ENCODE measurements around the gene RPH3AL.

Gene RPH3AL

GRCh38 chr17:185445-186138 lies 167.0 kb downstream of the RPH3AL start:
- H3K23ac ChIP-seq (ENCODE audit: low read length) = no peak overlapping the region
- no peak overlapping the region for H2BK120ac ChIP-seq (ENCODE audit: low read depth, low read length)
- H3K27me3 ChIP-seq (ENCODE audit: insufficient read depth, low read length, poor library complexity) = peaks cover 2% of the 10 kb centered on the region
- H4K8ac ChIP-seq (ENCODE audit: low read depth, low read length) = no peak overlapping the region
- H3K27ac ChIP-seq (ENCODE audit: low read depth, low read length) = no peak overlapping the region
- WGBS (ENCODE audit: extremely low coverage, insufficient coverage, low lambda C conversion rate) = no CpG with 5 or more reads among the region's 14 CpGs
- no peak overlapping the region for H3K4me3 ChIP-seq (ENCODE audit: low read length)
- no peak for DNase-seq
- H3K79me2 ChIP-seq (ENCODE audit: control insufficient read depth, insufficient read depth, low read length) = no peaks in the 10 kb centered on the region
- no peak overlapping the region for H2BK15ac ChIP-seq (replicated peaks; ENCODE audit: low read depth)
- H3K9ac ChIP-seq (ENCODE audit: low read length) = no peak overlapping the region
- no peak overlapping the region for H3K18ac ChIP-seq (ENCODE audit: low read length)
- no peak overlapping the region for H3K56ac ChIP-seq (ENCODE audit: low read length)
- H2AK5ac ChIP-seq (ENCODE audit: low read length) = no peak overlapping the region
- H3K4ac ChIP-seq (ENCODE audit: low read depth, low read length) = no peak overlapping the region
- no peak overlapping the region for H2BK5ac ChIP-seq (ENCODE audit: low read length)
- H3K36me3 ChIP-seq (ENCODE audit: control insufficient read depth, insufficient read depth, low read length) = no peaks in the 10 kb centered on the region
- no peak overlapping the region for H3K4me2 ChIP-seq (ENCODE audit: low read length)
- H3K4me1 ChIP-seq (ENCODE audit: control insufficient read depth, low read depth, low read length) = no peaks in the 10 kb centered on the region
- no peak overlapping the region for H4K5ac ChIP-seq (ENCODE audit: low read length)
- no peaks in the 10 kb centered on the region for H3K79me1 ChIP-seq (ENCODE audit: low read length)

GRCh38 chr17:183021-183420 lies 169.6 kb downstream of the RPH3AL start:
- H3K79me1 ChIP-seq (ENCODE audit: low read length) = no peaks in the 10 kb centered on the region
- no peaks in the 10 kb centered on the region for H3K4me1 ChIP-seq (ENCODE audit: control insufficient read depth, low read depth, low read length)
- no peaks in the 10 kb centered on the region for H3K36me3 ChIP-seq (ENCODE audit: control insufficient read depth, insufficient read depth, low read length)
- no peak overlapping the region for H3K27ac ChIP-seq (ENCODE audit: low read depth, low read length)
- H3K4me3 ChIP-seq (ENCODE audit: low read length) = no peak overlapping the region
- no CpG with 5 or more reads among the region's 8 CpGs for WGBS (ENCODE audit: extremely low coverage, insufficient coverage, low lambda C conversion rate)
- no peaks in the 10 kb centered on the region for H3K79me2 ChIP-seq (ENCODE audit: control insufficient read depth, insufficient read depth, low read length)
- H3K4ac ChIP-seq (ENCODE audit: low read depth, low read length) = no peak overlapping the region
- no peak overlapping the region for H3K18ac ChIP-seq (ENCODE audit: low read length)
- no peak overlapping the region for H2BK15ac ChIP-seq (replicated peaks; ENCODE audit: low read depth)
- no peak overlapping the region for H3K56ac ChIP-seq (ENCODE audit: low read length)
- no peak for DNase-seq
- H3K9ac ChIP-seq (ENCODE audit: low read length) = no peak overlapping the region
- H3K27me3 ChIP-seq (ENCODE audit: insufficient read depth, low read length, poor library complexity) = peaks cover 2% of the 10 kb centered on the region
- H4K5ac ChIP-seq (ENCODE audit: low read length) = no peak overlapping the region
- H2BK5ac ChIP-seq (ENCODE audit: low read length) = no peak overlapping the region
- H4K8ac ChIP-seq (ENCODE audit: low read depth, low read length) = no peak overlapping the region
- H3K23ac ChIP-seq (ENCODE audit: low read length) = no peak overlapping the region
- H3K4me2 ChIP-seq (ENCODE audit: low read length) = no peak overlapping the region
- H2BK120ac ChIP-seq (ENCODE audit: low read depth, low read length) = no peak overlapping the region
- no peak overlapping the region for H2AK5ac ChIP-seq (ENCODE audit: low read length)

GRCh38 chr17:182050-182751 lies 170.4 kb downstream of the RPH3AL start:
- H2BK15ac ChIP-seq (replicated peaks; ENCODE audit: low read depth) = no peak overlapping the region
- no peak overlapping the region for H2BK5ac ChIP-seq (ENCODE audit: low read length)
- H3K27ac ChIP-seq (ENCODE audit: low read depth, low read length) = no peak overlapping the region
- H3K79me2 ChIP-seq (ENCODE audit: control insufficient read depth, insufficient read depth, low read length) = no peaks in the 10 kb centered on the region
- H3K79me1 ChIP-seq (ENCODE audit: low read length) = no peaks in the 10 kb centered on the region
- H2AK5ac ChIP-seq (ENCODE audit: low read length) = no peak overlapping the region
- DNase-seq = no peak
- no peak overlapping the region for H3K4me2 ChIP-seq (ENCODE audit: low read length)
- no peak overlapping the region for H3K4me3 ChIP-seq (ENCODE audit: low read length)
- H2BK120ac ChIP-seq (ENCODE audit: low read depth, low read length) = no peak overlapping the region
- H3K36me3 ChIP-seq (ENCODE audit: control insufficient read depth, insufficient read depth, low read length) = no peaks in the 10 kb centered on the region
- no peaks in the 10 kb centered on the region for H3K4me1 ChIP-seq (ENCODE audit: control insufficient read depth, low read depth, low read length)
- H3K4ac ChIP-seq (ENCODE audit: low read depth, low read length) = no peak overlapping the region
- H3K27me3 ChIP-seq (ENCODE audit: insufficient read depth, low read length, poor library complexity) = peaks cover 2% of the 10 kb centered on the region
- H4K5ac ChIP-seq (ENCODE audit: low read length) = no peak overlapping the region
- no peak overlapping the region for H4K8ac ChIP-seq (ENCODE audit: low read depth, low read length)
- no peak overlapping the region for H3K56ac ChIP-seq (ENCODE audit: low read length)
- H3K23ac ChIP-seq (ENCODE audit: low read length) = peak overlapping the region; percentile 29
- no peak overlapping the region for H3K9ac ChIP-seq (ENCODE audit: low read length)
- H3K18ac ChIP-seq (ENCODE audit: low read length) = no peak overlapping the region
- WGBS (ENCODE audit: extremely low coverage, insufficient coverage, low lambda C conversion rate) = no CpG with 5 or more reads among the region's 18 CpGs

- Histone ChIP-seq H2AK5ac (ENCODE audit: low read length) (no peak within 1 kb of the TSS), H2BK5ac (ENCODE audit: low read length) (no peak within 1 kb of the TSS), H3K56ac (ENCODE audit: low read length) (peak within 1 kb of the TSS; percentile 75), H3K4me3 (ENCODE audit: low read length) (no peak within 1 kb of the TSS), H3K36me3 (ENCODE audit: control insufficient read depth, insufficient read depth, low read length) (no peaks in the 10 kb centered on the region), H2BK120ac (ENCODE audit: low read depth, low read length) (no peak within 1 kb of the TSS), H4K8ac (ENCODE audit: low read depth, low read length) (no peak within 1 kb of the TSS), H4K5ac (ENCODE audit: low read length) (no peak within 1 kb of the TSS), H3K79me2 (ENCODE audit: control insufficient read depth, insufficient read depth, low read length) (no peaks in the 10 kb centered on the region), H3K18ac (ENCODE audit: low read length) (peak within 1 kb of the TSS; percentile 19), H3K4me1 (ENCODE audit: control insufficient read depth, low read depth, low read length) (no peaks in the 10 kb centered on the region), H2BK15ac (replicated peaks; ENCODE audit: low read depth) (no peak within 1 kb of the TSS), H3K9ac (ENCODE audit: low read length) (peak within 1 kb of the TSS; percentile 38), H3K79me1 (ENCODE audit: low read length) (no peaks in the 10 kb centered on the region), H3K4ac (ENCODE audit: low read depth, low read length) (peak within 1 kb of the TSS; percentile 46), H3K4me2 (ENCODE audit: low read length) (peak within 1 kb of the TSS; percentile 28), H3K27me3 (ENCODE audit: insufficient read depth, low read length, poor library complexity) (peaks cover 2% of the 10 kb centered on the region), H3K23ac (ENCODE audit: low read length) (peak within 1 kb of the TSS; percentile 29), H3K27ac (ENCODE audit: low read depth, low read length) (no peak within 1 kb of the TSS)
- DNase-seq = peak; percentile 45
- no CpG with 5 or more reads among the region's 120 CpGs for WGBS (ENCODE audit: extremely low coverage, insufficient coverage, low lambda C conversion rate)
Observed at GRCh38 chr17:181245-182049, 171.2 kb downstream of the RPH3AL start, which contains the start of gene DOC2B. DOC2B (minus strand) TSS chr17:181650; CDS start chr17:181479, 171 bp downstream.

GRCh38 chr17:180381-181244 lies 172.0 kb downstream of the RPH3AL start:
- Histone ChIP-seq H4K8ac (ENCODE audit: low read depth, low read length) (no peak overlapping the region), H2BK5ac (ENCODE audit: low read length) (no peak overlapping the region), H3K4me2 (ENCODE audit: low read length) (peak overlapping the region; percentile 0), H3K27me3 (ENCODE audit: insufficient read depth, low read length, poor library complexity) (peaks cover 2% of the 10 kb centered on the region), H3K18ac (ENCODE audit: low read length) (peak overlapping the region; percentile 19), H3K4me3 (ENCODE audit: low read length) (no peak overlapping the region), H3K56ac (ENCODE audit: low read length) (peak overlapping the region; percentile 74), H3K4me1 (ENCODE audit: control insufficient read depth, low read depth, low read length) (no peaks in the 10 kb centered on the region), H3K27ac (ENCODE audit: low read depth, low read length) (no peak overlapping the region), H3K4ac (ENCODE audit: low read depth, low read length) (peak overlapping the region; percentile 46), H3K79me1 (ENCODE audit: low read length) (no peaks in the 10 kb centered on the region), H2BK120ac (ENCODE audit: low read depth, low read length) (no peak overlapping the region), H3K9ac (ENCODE audit: low read length) (peak overlapping the region; percentile 38), H3K23ac (ENCODE audit: low read length) (no peak overlapping the region), H3K36me3 (ENCODE audit: control insufficient read depth, insufficient read depth, low read length) (no peaks in the 10 kb centered on the region), H2BK15ac (replicated peaks; ENCODE audit: low read depth) (no peak overlapping the region), H4K5ac (ENCODE audit: low read length) (no peak overlapping the region), H2AK5ac (ENCODE audit: low read length) (no peak overlapping the region), H3K79me2 (ENCODE audit: control insufficient read depth, insufficient read depth, low read length) (no peaks in the 10 kb centered on the region)
- DNase-seq = peak; percentile 12
- WGBS (ENCODE audit: extremely low coverage, insufficient coverage, low lambda C conversion rate) = no CpG with 5 or more reads among the region's 112 CpGs
